NCI-H2171 (cell line): ENCODE results near the gene ZNF280A.
"Not testable (repeated sequence)": the region's sequence is repeated elsewhere in the genome, so short reads cannot be mapped to it uniquely, and the experiment has no call there.

ENCODE experiments used
- DNase-seq: peaks from one replicate; lab custom pipeline; 2025; lab: John Stamatoyannopoulos, UW

Gene ZNF280A

DNA sequence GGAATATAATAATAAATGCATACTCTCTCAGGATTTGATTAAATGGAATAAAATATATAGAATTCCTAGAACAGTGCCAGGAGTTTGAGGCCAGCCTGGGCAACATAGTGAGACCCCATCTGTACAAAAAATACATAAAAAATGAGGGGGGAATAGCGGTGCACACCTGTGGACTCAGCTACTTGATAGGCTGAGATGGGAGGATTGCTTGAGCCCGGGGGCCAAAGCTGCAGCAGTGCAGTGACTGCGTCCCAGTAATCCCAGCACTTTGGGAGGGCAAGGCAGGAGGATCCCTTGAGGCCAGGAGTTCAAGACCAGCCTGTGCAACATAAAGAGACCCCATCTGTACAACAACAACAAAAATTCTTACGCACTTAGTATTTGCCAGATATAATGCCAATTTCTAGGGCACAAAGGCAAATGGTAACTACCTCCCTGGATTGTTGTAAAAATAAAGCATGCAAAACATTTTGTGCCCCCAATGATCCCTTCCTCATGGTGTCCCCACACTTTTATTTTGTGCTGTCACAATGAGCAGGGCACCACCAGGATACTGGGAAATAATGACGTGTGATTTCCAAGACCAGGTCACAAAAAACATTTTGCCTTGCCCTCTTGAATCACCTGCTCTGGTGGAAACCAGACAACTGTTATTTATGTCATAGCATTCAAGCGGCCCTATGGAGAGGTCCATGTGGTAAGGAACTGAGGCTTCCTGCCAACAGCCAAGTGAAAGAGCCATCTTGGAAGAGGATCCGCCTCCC, 18.3 kb upstream of the ZNF280A start:
- no peak for DNase-seq

DNA sequence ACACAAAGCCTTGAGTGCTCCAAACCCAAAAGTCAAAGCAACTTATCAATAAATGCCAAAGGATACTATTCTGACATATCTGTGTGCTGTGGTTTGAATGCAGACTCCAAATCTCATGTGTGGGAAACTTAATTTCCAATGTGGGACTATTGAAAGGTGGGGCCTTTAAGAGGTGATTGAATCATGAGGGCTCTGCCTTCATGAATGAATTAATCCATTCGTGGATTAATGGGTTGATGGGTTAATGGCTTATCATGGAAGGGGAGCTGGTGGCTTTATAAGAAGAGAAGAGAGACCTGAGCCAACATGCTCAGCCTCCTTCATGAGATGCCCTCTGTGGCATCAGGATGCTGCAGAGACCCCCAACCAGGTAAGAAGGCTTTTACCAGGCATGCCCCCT, 16.8 kb upstream of the ZNF280A start:
- DNase-seq: no peak

DNA sequence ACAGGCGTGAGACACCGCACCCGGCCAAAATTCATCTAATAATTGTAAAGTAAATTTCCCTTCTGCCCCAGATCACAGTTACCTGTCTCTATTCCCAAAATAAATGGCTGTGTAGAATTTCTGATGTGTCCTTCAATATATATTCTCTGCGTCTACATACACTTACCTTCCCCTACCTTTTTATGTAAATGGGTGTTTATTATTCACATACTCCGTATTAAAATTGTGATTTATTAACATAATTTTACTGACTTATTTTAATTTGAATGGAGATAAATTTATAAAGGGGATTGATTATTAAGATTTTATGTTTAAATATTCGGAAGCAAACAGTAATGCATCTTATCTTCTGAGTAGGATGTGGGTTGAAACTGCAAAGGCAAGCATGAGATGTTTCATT, 16.4 kb upstream of the ZNF280A start:
- DNase-seq: no peak

DNA sequence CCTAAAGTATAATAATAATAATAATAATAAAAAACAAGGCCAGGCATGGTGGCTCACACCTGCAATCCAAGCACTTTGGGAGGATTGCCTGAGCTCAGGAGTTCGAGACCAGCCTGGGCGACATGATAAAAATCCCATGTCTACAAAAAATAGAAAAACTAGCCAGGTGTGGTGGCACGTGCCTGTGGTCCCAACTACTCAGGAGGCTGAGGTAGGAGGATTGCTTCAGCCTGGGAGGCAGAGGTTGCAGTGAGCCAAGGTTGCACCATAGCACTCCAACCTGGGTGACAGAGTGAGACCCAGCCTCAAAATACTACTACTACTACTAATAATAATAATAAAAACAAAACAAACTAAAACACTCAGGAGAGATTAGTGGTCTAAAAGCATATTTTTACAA, 15.6 kb upstream of the ZNF280A start:
- DNase-seq: no peak

DNA sequence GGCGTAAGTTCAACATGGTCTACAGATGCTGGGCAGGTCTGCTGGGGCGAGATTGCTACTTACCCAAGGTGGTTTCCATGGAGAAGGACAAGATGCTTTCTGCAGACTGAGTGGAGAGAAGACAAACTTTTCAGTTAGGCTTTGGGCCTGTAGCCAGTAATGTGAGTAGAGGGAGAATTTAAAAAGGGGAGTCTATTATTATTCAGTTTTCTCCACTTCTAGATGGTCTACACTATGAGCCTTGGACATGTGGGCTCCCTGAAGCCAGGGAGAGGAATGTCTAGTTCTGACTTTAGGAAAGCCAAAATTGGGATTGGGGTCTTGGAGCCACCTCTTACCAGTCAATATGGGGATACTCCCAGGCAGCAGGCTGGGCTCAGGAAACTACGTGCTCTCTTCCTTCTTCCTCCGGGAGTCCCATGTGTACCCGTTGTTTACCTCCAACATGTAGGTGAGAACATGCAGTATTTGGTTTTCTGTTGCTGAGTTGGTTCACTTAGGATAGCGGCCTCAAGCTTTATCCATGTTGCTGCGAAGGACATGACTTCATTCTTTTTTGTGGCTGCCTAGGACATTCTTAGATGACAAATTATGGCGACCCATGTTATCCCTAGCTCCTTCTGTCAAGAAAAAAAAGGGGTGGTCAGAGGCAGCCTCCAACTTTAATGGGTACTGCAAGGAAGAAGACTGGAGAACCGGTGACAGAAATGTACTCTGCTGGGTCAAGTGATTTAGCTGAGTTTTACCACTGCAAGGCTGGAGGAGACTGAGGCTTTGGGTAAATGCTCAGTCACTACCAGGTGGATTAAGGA, 14.7 kb upstream of the ZNF280A start:
- no peak for DNase-seq

DNA sequence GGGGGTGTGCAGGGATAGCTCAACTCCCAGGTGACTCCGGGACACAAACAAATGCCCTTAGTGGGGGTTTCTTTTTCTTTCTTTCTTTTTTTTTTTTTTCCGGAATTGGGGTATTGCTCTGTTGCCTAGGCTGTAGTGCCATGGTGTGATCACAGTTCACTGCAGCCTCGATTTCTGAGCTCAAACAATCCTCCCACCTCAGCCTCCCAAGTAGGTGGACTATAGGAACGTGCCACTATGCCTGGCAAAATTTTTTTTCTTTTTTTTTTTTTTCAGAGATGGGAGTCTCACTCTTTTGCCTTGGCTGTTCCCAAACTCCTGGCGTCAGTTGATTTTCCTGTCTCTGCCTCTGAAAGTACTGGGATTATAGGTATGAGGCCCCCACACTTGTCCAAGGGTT, 13.8 kb upstream of the ZNF280A start:
- no peak for DNase-seq

DNA sequence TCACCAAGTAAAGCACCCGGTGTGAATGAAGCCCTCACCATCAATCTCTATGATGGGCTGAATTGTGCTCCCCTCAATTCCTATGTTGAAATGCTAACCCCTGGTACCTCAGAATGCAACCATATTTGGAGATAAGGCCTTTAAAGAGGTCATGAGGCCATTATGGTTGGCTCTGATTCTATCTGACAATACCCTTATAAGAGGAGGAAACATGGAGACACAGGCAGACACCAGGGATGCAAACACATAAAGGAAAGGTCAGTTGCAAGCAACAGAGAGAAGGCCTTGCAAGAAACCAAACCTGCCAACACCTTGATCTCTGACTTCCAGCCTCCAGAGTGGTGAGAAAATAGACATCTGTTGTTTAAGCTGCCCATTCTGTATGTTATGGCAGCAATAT, 13.3 kb upstream of the ZNF280A start:
- DNase-seq: no peak

DNA sequence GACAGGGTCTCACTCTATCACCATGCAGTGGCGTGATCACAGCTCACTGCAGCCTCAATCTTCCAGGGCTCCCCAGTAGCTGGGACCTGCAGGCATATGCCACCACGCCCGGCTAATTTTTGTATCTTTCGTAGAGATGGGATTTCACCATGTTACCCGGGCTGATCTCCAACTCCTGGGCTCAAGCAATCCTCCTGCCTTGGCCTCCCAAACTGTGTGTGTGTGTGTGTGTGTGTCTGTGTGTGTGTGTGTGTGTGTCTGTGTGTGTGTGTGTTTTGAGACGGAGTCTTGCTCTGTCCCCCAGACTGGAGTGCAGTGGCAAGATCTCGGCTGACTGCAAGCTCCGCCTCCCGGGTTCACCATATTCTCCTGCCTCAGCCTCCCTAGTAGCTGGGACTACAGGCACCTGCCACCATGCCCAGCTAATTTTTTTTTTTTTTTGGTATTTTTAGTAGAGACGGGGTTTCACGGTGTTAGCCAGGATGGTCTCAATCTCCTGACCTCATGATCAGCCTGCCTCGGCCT, 12.5 kb upstream of the ZNF280A start:
- not testable (repeated sequence) for DNase-seq

DNA sequence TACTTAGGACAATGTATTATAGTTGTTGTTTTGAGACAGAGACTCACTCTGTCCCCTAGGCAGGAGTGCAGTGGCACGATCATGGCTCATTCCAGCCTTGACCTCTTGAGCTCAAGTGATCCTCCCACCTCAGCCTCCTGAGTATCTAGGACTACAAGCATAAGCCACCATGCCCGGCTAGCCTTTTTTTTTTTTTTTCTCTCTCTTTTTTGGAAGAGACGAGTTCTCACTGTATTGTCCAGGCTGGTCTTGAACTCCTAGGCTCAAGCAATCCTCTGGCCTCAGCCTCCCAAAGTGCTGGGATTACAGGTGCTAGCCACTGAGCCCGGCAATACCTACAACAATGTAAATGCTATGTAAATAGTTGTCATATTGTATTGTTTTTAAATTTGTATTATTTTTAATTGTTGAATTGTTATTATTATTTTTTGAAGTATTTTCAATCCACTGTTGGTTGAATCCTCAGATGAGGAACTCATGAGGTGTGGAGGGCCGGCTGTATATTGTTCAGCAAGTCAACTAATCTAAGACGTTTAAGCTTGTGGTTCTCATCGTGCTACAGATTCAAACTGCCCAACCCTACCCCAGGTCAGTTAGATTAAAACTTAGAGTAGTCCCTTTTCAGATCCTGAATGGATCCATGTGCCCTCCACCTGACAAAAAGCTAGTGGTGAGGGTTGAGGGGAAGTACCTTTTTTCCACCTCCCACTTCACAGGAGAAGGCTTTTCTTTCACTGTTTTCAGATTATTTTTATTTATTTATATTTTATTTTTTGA, 11.9 kb upstream of the ZNF280A start:
- no peak for DNase-seq

DNA sequence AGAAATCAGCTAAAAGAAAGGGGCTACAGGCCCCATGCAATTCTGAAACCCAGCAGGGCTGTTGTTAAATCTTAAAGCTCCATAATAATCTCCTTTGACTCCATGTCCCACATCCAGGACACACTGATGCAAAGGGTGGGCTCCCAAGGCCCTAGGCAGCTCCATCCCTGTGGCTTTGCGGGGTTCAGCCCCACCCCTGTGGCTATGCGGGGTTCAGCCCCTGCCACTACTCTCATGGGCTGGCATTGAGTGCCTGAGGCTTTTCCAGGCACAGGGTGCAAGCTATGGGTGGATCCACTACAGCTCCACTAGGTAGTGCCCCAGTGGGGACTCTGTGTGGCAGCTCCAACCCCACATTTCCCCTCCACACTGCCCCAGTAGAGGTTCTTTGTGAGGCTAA, 8.7 kb upstream of the ZNF280A start:
- no peak for DNase-seq

DNA sequence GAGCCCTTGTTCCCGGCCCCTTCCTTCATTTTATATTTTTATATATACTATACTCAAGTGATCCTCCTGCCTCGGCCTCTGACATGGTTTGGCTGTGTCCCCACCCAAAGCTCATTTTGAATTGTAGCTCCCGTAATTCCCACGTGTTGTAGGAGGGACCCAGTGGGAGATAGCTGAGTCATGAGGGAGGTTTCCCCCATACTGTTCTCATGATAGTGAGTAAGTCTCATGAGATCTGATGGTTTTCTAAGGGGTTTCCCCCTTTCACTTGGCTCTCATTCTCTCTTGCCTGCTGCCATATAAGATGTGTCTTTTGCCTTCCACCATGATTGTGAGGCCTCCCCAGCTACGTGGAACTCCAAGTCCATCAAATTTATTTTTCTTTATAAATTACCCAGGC, 7.2 kb upstream of the ZNF280A start:
- DNase-seq: no peak

DNA sequence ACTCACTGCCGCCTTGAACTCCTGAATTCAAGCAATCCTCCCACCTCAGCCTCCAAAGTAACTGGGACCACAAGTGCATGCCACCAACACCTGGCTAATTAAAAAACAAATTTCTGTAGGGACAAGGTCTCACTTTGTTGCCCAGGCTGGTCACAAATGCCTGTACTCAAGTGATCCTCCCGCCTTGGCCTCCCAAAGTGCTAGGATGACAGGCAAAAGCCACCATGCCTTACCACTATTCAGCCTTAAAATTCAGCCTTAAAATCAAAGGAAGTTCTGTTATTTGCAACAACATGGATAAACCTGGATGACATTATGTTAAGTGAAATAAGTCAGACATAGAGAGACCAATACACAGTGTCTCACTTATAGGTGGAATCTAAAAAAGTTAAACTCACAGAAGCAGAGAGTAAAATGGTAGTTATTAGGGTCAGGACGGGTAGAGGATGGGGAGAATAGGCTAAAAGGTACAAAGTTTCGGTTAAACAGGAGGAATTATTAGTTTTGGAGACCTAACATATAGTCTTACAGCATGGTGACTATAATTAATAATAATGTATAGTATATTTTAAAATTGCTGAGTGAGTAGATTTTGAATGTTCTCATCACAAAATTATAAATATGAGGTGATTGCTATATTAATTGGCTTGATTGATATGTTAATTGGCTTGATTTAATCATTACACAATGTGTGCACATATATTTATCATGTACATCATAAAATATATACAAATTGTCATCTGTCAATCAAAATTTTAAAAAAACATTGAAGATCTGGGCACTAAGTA, 6.2 kb upstream of the ZNF280A start:
- no peak for DNase-seq

DNA sequence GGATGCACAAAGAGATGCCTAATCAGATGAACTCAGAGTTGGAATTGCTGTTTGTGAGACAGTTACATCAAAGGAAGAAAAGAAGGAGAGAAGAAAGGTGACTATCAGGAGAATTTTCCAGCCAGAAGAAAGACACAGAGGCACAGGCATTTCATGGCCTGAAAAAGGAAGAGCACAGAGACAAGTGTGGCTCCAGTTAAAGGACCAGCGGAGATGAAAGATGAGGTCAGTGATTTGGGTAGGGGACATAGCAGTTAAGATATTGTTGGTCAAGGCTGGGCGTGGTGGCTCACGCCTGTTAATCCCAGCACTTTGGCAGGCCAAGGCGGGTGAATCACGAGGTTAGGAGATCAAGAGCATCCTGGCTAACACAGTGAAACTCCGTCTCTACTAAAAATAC, 3.4 kb upstream of the ZNF280A start:
- DNase-seq: no peak

DNA sequence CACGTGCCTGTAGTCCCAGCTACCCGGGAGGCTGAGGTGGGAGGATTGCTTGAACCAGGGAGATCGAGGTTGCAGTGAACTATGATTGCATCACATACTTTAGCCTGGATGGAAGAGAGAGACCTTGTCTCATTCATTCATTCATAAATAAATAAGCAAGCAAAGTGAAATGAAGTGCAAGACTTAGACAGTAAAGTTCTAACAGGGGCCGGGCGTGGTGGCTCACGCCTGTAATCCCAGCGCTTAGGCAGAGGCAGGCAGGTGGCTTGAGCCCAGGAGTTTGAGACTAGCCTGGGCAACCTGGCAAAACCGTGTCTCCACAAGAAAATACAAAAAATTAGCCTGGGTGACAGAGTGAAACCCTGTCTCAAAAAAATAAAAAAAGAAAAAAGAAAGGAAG, 1.6 kb upstream of the ZNF280A start:
- DNase-seq: no peak

DNA sequence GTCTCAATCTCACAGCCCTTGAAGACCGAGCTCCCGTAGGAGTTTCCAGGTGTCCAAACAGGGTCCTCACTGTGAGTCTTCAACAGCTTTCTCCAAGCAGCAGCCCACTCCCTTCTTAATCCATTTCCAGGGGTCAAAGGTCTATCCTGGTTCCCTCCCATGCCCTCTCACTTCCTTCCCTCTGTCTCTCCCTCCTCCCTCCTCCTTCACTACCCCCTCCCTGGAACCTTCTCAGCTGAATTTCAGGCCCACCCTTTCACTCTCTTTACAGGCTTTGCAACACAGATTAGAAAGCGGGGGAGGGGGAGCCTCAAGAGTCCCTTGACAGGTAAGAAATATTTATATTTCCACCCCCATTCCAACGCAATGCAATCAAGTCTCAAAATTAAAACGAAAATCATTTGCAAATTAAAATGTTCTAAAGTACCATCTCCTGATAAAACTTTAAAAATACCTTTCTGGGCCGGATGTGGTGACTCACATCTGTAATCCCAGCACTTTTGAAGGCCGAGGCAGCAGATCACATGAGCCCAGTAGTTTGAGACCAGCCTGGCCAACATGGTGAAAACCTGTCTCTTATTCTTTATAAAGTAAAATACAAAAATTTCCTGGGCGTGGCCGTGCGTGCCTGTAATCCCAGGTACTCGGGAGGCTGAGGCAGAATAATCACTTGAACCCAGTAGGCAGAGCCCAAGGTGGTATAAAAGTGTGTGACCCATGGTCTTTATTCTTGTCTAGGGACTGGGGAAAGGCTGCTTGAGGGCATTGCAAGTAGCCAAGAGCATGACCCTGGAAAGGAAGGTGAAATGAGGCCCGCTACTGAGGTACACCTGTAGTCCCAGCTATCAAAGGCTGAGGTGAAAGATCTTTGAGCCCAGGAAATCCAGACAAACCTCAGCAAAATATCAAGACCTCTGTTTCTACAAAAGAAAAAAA, 865 bp upstream of the ZNF280A start:
- DNase-seq: no peak

DNA sequence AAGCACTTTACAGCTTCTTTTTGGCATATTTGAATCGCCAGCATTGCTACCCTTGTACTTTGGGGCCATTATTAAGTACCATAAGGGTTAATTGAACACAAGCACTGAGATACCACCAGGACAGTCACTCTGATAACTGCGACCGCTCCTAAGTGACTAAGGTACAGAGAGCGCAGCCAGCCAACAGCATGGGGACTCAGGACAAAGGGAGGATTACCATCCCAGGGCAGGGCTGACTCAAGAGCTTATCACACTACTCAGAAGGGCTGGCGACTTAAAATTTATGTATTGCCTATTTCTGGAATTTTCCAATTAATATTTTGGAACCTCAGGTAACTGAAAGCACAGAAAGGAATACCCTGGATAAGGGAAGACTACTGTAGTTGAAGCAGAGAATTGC, 479 bp downstream of the ZNF280A start:
- DNase-seq: no peak

DNA sequence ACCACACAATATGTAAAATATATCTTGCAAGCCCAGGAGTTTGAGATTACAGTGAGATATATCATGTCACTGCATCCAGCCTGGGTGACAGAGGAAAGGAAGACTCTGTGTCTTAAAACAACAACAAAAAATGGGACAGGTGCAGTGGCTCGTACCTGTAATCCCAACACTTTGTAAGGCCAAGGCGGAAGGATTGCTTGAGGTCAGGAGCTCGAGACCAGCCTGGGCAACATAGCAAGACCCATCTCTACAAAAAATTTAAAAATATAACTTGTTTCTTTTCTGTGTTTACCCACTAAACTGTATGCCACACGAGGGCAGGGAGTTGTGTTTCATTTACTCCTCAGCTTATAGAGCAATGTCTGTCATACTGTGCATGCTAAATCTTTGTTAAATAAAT, 3.1 kb downstream of the ZNF280A start:
- DNase-seq: no peak

DNA sequence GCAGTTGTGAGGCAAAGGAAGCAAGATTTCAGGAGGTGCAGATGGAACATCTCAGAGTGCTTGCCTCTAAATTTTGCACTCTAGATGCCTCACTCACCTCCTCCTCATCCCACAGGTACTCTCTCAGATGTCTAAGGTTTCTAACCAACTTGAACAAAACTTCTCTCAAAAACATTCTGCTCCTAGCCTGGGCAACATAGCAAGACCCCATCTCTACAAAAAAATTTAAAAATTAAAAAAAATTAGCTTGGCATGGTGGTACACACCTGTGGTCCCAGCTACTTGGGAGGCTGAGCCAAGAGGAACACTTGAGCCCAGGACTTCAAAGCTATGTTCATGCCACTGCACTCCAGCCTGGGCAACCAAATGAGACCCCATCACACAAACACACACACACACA, 4.2 kb downstream of the ZNF280A start:
- DNase-seq: no peak

DNA sequence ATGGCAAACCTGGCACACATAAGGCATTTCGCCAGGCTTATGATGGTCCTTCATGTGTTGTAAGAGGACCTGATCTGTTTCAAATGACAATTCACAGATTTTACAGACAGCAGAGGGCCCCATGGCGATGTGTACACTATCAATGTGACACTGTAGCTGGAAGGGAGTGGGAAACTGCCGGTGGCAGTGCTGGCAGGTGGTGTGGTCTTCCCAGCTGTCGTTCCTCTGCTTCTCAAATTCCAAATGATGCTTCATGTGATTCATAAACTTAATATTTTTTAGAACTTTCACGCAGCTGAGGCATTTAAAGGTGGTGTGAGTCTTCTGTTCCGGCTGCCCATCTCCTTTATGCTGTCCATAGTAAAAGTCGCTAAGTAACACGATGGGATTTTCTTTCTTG, 5.6 kb downstream of the ZNF280A start:
- DNase-seq: peak; percentile 37

DNA sequence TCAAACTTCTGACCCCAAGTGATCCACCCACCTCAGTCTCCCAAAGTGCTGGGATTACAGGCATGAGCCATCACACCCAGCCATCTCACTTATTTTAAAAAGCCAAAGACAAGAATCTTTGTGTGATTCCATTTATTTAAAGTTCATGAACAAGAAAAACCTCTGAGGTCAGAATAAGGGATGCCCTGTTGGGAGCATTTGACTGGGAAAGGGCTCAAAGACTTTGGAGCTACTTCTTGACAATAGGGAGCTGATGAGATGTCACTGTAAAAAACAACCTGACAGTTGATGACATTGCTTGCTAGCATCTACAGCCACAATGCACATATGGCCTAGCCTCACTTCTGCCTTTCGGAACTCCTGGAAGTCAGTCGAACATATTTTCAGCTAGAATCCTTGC, 6.5 kb downstream of the ZNF280A start:
- DNase-seq: no peak

DNA sequence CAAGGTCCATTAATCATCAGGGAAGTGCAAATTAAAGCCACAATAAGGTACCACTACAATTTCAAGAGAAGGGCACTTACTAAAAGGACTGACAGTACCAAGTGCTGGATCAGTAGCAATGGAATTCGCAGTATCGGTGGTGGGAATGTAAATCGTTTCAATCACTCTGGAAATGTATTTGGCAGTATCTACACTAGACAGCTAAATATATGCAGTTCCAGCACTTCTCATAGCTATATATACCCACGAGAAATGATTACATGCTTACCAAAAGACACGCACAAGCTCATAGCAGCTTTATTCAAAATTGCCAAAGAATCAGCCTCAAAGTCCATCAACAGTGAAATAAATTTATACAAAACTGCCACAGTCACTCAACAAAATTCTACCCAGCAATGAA, 7.1 kb downstream of the ZNF280A start:
- DNase-seq: no peak
